NCI-H510A (cell line): ENCODE results near the gene TM9SF1.

Source experiments
- DNase-seq: peaks from one replicate; lab custom pipeline; 2025; lab: John Stamatoyannopoulos, UW

TM9SF1 gene

GRCh38 chr14:24150567-24150966, 44.7 kb downstream of the TM9SF1 start:
- no peak for DNase-seq

- no peak for DNase-seq
These were observed 45.2 kb downstream of the TM9SF1 start for GRCh38 chr14:24150061-24150460.

- no peak for DNase-seq
These were observed 45.8 kb downstream of the TM9SF1 start for GRCh38 chr14:24149302-24149969.

GRCh38 chr14:24147761-24148428, 47.3 kb downstream of the TM9SF1 start:
- DNase-seq: no peak

GRCh38 chr14:24146978-24147760, 48.1 kb downstream of the TM9SF1 start, which contains the start of gene RNF31:
RNF31 (plus strand) TSS chr14:24147498; CDS start chr14:24147699, 201 bp downstream.
- DNase-seq: peak; percentile 97

GRCh38 chr14:24146453-24146977, 48.7 kb downstream of the TM9SF1 start, which contains the start of gene PSME2:
PSME2 (minus strand) TSS chr14:24146610; CDS start chr14:24146581, 29 bp downstream.
- DNase-seq: peak; percentile 94

- DNase-seq: no peak
These were observed 49.4 kb downstream of the TM9SF1 start for GRCh38 chr14:24145690-24146452.

- DNase-seq: no peak
These were observed 50.0 kb downstream of the TM9SF1 start for GRCh38 chr14:24145219-24145618.

GRCh38 chr14:24144451-24144850, 50.8 kb downstream of the TM9SF1 start:
- DNase-seq: no peak

GRCh38 chr14:24143511-24143910, 51.7 kb downstream of the TM9SF1 start:
- no peak for DNase-seq

GRCh38 chr14:24141097-24141880, 54.0 kb downstream of the TM9SF1 start, which contains the start of gene EMC9:
EMC9 (minus strand) TSS chr14:24141591; CDS start chr14:24141304, 287 bp downstream.
- DNase-seq: peak; percentile 99

GRCh38 chr14:24139272-24139934, 55.8 kb downstream of the TM9SF1 start:
- peak; percentile 11 for DNase-seq
